Head of caudate nucleus (tissue), 42 donors: ENCODE results near the gene TBXT.
A peak's percentile ranks its signal among the peaks of the same experiment; 100 is the strongest.
"Not testable (repeated sequence)": the region's sequence is repeated elsewhere in the genome, so short reads cannot be mapped to it uniquely, and the experiment has no call there.

ENCODE experiments used
- DNase-seq, 42 donors: peaks; one replicate each; pipeline versions ENCODE4 v3.0.0 to v3.0.0-alpha.2; 2020 to 2021; ENCODE audit warnings: mixed read lengths in 7 of 42
- intact Hi-C: fragments of 100-400 bp; cut with DNase I; formaldehyde crosslinking; loops from one replicate; pipeline ENCODE4 v1.15.0; 2022

The TBXT gene, protein sequence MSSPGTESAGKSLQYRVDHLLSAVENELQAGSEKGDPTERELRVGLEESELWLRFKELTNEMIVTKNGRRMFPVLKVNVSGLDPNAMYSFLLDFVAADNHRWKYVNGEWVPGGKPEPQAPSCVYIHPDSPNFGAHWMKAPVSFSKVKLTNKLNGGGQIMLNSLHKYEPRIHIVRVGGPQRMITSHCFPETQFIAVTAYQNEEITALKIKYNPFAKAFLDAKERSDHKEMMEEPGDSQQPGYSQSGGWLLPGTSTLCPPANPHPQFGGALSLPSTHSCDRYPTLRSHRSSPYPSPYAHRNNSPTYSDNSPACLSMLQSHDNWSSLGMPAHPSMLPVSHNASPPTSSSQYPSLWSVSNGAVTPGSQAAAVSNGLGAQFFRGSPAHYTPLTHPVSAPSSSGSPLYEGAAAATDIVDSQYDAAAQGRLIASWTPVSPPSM

DNA sequence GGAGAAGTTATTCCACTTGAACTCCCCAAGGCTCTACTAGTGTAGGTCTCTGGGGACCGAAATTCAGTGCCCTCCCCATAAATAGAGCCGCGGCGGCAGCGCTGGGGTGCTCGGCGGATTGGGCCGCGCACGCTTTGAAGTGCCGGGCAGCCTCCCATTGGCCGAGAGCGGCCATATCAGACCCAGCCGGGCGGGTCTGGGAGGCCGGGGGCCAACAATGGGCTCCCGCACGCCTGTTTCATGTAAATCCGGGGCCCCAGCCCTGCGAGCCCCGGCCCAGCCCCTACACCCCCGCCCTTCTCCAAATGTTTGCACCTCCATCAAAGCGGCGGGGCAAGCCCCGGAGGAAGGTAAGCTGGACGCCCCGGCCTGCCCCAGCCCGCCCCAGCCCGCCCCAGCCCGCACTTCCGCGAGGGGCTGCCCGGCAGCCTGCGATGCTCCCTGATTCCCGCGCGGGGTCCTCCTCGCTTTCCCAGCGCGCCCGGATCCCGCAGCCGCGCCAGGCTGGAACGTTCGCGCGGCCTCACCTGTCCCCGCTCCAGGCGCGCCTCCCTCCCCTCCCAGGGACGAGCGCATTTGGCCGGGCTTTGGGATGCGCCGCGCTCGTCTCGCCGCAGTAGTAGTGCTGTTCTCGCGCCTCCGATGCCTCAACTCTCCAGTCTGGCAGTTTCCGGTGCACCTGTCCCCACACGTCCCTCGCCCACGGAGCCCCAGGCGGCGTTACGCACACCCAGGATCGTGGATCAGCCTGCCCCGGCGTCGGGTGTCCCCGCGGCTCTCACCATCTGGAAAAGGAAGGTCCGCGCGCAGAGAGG, at the start of gene TBXT:
Gene TBXT (minus strand): TSS at position 51 of the 815 bp plus-strand sequence. CDS start 260 bp downstream, outside the sequence.
- intact Hi-C loops = no loop called here
- DNase-seq = no peak

GRCh38 chr6:166207284-166207561, 39.6 kb upstream of the TBXT start:
- DNase-seq = no peak
- intact Hi-C loops = no loop called here

- DNase-seq = no peak
- intact Hi-C loops = no loop called here
Observed at GRCh38 chr6:166206510-166207283, 39.0 kb upstream of the TBXT start.

DNA sequence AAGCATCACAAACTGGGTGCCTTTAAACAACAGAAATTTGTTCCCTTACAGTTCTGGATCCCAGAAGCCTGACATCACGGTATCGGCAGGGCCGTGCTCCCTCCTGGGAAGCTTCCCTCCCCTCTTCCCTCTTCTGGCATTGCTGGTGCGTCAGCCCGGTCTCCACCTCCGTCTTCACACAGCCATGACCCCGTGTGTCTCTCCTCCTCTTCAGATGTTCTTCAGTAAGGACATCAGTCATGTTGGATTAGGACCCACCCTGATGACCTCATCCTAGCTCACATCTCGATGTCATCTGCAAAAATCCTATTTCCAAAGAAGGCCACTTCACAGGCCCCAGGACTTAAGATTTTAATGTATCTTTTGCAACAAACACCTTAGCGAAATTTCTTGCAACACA, 38.4 kb upstream of the TBXT start:
- intact Hi-C loops = no loop called here
- peak in 1 of 42 donors; percentile 13 for DNase-seq

DNA sequence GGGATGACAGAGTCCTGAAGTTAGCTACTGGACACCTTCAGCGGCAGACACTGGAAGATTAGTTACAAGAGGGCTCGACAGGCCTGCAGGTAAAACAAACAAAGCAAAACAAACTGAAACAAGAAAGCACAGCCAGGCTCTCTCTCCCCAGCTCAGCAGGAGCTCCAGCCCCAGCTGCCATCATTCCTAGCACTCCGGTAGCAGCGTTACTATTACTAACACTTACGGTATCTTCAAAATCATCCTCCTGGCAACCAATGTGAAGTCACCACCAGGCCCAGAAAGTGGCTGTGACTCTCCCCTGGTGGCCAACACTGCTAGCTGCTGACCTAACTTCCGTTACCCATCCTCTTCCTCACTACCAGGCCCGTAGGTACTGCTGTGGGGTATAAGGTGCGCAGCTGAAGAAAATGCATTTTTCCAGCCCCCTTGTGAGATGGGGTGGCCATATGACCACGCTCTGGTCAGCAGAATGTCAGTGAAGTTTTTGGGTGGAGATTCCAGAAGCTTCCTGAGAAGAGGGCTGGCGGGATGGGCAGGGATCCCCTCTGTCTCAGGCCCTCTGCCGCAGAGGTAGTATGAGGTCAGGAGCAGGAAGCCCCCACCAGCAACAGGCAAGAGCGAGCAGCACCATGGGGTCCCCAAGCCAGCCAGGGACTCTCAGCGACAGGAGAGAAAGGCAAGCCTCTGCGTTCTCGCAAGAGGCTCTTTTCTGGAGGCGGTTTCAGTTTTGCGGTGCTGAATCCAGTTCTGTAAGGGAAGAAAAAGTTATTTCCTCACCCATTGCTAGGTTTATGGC, 37.4 kb upstream of the TBXT start:
- intact Hi-C loops = no loop called here
- DNase-seq = no peak

DNA sequence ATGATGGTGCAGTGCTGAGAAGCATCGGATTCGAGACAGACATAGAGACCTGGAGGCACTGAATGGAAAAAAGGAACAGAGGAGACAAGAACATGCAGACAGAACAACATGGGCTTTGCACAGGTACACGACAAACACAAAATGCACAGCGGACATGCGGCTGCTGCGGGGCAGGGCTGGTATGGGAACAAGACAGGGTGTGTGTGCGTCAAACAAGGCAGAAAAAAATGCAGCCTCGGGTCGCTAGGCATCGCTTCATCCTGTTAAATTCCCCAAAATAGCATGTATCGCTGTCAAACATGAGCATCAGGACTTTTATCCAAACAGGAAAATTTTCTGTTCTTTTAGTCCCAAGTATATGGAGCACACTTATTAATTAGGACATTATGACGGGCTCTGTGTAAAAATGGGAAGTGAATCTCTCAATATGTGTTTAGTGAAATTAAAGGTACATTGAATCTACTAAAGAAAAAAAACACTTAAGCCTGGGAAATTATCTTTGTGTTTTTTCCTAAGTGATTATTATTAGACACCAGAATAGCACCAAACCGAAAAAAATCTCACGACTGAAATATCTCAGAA, 36.1 kb upstream of the TBXT start:
- intact Hi-C loops = no loop called here
- no peak for DNase-seq

DNA sequence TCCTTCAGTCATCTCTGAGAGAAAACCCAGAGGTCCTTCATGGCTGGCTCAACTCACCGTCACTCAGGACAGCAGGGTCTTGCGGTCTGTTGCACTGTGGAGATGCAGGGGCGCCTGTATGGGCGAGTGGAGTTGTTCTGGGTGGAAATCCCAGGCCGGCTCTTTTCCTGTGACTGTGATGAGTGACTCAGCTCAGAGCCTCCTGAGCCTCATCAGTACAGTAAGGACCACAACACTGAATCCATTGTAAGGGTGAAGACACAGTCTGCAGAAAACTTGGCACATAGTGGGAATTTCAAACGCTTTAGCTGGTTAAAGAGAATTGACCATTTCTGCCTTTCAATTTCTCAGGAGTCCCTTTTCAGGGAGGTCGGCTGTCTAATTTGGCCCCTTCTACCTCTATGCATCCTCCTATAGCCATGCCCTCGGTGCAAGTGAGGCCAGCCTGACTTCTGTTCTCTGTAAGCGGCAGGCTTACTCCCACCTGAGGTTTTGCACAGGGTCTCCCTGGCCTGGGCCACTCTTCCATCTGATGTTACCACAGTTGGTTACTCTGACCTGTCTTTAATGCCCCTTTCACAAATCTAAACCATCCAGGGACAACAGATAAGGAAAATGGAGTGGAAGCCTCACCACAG, 35.5 kb upstream of the TBXT start:
- peak in 2 of 42 donors; percentile 4 to 25 for DNase-seq
- intact Hi-C loops = no loop called here

DNA sequence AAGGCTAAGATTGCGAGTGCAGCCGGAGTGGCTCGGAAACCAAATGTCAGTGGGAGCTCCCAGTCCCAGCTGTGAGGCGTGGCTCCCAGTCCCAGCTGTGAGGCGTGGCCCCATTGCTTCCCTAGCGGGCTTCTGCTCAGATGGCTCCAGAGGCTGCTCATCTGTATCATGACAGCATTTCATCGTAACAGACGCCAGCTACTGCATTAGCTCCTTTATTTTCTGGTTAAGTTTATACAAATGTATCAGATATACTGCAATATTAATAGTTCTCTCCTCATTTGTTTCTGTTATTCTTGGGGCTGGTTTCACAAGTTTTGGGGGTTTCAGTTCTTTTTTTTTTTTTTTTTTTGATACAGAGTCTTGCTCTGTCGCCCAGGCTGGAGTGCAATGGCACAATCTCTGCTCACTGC, 34.7 kb upstream of the TBXT start:
- intact Hi-C loops = no loop called here
- DNase-seq = peak in 27 of 42 donors; percentile 11 to 73 (median 31)

- intact Hi-C loops = no loop called here
Observed at GRCh38 chr6:166201878-166202277, 34.2 kb upstream of the TBXT start.

DNA sequence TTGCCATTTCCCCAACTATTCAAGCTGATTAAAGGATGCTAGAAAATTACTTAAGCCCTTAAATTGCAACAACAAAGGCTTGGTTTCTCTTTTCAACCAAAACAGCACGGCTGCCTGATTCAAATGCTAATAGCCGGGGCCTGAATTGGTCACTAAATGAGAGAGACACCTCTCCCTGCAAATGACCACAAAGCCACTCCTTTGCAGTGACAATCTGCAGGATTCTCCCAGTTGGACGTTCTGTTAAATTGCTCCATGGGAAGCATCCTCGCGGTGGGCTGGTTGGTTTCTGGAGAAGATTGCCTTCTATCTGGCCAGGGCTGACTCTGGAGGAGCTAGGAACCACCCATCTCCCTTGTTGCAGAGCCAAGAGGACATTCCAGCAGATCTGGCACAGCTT, 29.7 kb upstream of the TBXT start:
- intact Hi-C loops = no loop called here

More at GRCh38 chr6:166201878-166202277, 34.2 kb upstream of the TBXT start:
- DNase-seq = no peak

GRCh38 chr6:166195860-166196238, 28.2 kb upstream of the TBXT start:
- no peak for DNase-seq
- intact Hi-C loops = no loop called here

More for the DNA sequence above, 29.7 kb upstream of the TBXT start:
- no peak for DNase-seq

DNA sequence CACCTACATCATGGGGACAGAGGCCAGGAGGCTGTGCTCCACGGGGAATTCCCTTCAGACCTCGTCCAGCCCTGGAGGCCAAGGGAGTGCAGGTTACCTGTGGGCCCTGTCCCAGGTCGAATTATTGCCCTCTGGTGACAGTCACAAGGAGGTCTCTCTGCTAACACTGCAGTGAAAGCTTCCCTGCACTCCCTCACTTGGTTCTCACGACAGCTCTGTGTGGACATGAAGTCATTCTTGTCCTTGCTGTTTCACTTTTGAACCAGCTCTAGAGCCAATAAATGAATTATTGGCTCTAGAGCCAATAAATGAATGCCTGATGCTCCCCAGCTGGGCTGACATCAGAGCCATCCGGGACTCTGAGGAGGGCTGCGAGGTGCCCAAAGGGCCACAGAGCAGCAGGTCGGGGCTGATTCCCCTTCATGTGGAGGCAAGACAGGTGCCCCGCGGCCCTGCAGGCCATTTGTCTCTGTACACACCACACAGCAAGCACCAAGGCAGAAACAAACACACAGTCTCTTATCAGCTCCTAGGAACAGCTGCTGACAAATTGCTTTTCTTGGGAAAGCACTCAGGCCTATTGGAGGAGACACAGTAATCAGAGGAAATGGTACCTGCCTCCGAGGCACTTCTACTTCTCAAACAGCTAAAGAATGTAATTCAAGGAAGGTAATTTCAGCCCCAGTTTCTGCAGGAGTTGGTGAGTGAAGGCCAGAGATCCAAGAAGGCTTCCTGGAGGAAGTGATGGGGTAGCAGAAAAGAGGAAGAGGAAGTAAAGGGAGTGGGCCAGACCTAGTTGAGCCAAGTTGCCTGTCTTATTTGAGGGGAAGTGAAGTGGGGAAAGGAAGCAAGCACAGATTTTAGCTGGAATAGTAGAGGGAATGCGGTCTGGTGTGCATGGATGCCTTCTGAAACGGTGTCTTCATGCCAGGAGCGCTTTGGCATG, 27.5 kb upstream of the TBXT start:
- no peak for DNase-seq
- intact Hi-C loops = no loop called here

DNA sequence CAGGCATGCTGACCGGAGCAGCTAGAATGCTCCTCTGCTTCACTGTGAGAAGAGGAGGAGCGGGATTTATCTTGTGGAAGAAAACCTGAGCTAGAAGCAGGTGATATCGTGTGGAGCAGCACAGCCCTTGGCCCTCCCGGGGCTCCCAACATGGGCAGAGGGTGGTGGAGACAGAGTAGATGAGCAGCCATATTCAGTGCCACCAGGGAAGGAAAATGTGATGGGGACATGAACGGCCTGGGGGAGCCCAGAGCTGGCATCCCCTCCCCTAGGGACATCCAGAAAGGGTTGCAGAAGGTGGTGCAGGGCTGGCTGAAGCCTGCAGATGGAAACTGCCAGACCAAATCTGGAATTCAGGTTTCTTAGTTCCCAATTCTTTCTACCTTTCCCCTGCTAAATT, 24.9 kb upstream of the TBXT start:
- intact Hi-C loops = no loop called here
- DNase-seq = no peak

GRCh38 chr6:166192136-166192535, 24.5 kb upstream of the TBXT start:
- DNase-seq = no peak
- intact Hi-C loops = no loop called here

DNA sequence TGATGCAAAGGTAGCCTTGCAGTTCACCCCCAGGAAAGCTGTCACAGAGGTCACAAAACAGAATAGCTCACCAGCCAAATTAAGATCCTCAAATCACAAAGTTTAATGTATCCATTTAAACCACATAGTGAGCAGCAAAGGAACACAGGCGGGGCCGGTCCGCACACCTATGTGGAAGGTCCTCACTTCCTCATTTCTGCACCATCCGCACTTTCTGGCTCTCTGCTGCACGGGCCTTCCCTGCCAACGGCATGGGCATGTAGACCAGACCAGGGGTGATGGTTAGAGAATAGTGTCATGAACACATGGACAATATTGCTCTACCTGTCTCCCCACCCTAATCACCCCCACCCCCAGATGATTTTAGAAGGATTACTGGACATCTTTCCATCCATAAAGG, 12.1 kb upstream of the TBXT start:
- no peak for DNase-seq
- intact Hi-C loops = no loop called here

DNA sequence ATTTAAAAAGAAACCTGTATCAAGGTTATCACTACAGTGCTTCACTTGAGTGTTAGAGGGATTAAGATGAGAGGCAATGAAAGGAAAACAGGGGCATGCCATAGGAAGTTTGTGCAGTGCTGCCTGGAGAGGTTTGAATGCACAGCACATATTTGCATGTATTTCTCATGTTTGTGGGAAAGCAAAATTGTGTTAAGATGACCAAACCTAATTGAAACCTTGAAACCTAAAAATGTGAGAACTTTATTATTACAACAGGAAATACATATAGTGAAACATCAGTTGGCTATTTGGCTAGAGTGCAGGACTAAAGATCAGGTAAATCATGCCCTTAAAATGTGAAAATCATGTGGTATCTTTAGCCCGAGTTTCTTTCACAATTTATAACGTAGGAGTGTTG, 8.5 kb upstream of the TBXT start:
- intact Hi-C loops = no loop called here
- no peak for DNase-seq

- intact Hi-C loops, DNase-seq: not testable (repeated sequence)
Observed at GRCh38 chr6:166175093-166175492, 7.4 kb upstream of the TBXT start.
